ENCODE results near the gene LEF1.

LEF1 gene

GRCh38 chr4:108048157-108048556 lies 120.6 kb downstream of the LEF1 start:
- TF ChIP-seq CREB5 (CRISPR knock-in tag; IDR thresholded peaks at IDR 0.05; ENCODE audit: low read depth) (no peak), GLIS3 (CRISPR knock-in tag; IDR thresholded peaks at IDR 0.05) (no peak), PPARA (CRISPR knock-in tag; IDR thresholded peaks at IDR 0.05; ENCODE audit: borderline replicate concordance) (no peak), SNAI2 (CRISPR knock-in tag; IDR thresholded peaks at IDR 0.05) (no peak), TCF4 (CRISPR knock-in tag; IDR thresholded peaks at IDR 0.05; ENCODE audit: borderline replicate concordance) (no peak), ZNF8 (CRISPR knock-in tag; IDR thresholded peaks at IDR 0.05) (no peak), POU6F1 (CRISPR knock-in tag; IDR thresholded peaks at IDR 0.05; ENCODE audit: borderline replicate concordance, low read depth) (no peak)

GRCh38 chr4:108047199-108047598 lies 121.5 kb downstream of the LEF1 start:
- no peak for TF ChIP-seq ISL1 (CRISPR knock-in tag; IDR thresholded peaks at IDR 0.05)
- ATAC-seq, result no peak

More at GRCh38 chr4:108048157-108048556, 120.6 kb downstream of the LEF1 start:
- no peak for ATAC-seq

- ATAC-seq, result no peak
- TF ChIP-seq ZFP3 (CRISPR knock-in tag; IDR thresholded peaks at IDR 0.05), result no peak
- TF ChIP-seq TSHZ2 (CRISPR knock-in tag; IDR thresholded peaks at IDR 0.05), result no peak
- TF ChIP-seq PATZ1 (CRISPR knock-in tag; IDR thresholded peaks at IDR 0.05; ENCODE audit: borderline replicate concordance), result no peak
Measured at GRCh38 chr4:108045687-108046024, 123.1 kb downstream of the LEF1 start.

GRCh38 chr4:108044951-108045686 lies 123.6 kb downstream of the LEF1 start:
- no peak for ATAC-seq
- TF ChIP-seq CSRNP3 (CRISPR knock-in tag; IDR thresholded peaks at IDR 0.05) (no peak), RARB (CRISPR knock-in tag; IDR thresholded peaks at IDR 0.05) (no peak), SNAI2 (CRISPR knock-in tag; IDR thresholded peaks at IDR 0.05) (no peak), CREB5 (CRISPR knock-in tag; IDR thresholded peaks at IDR 0.05; ENCODE audit: low read depth) (no peak), PATZ1 (CRISPR knock-in tag; IDR thresholded peaks at IDR 0.05; ENCODE audit: borderline replicate concordance) (no peak), POU6F1 (CRISPR knock-in tag; IDR thresholded peaks at IDR 0.05; ENCODE audit: borderline replicate concordance, low read depth) (no peak), ZNF8 (CRISPR knock-in tag; IDR thresholded peaks at IDR 0.05) (no peak), ZNF565 (CRISPR knock-in tag; conservative IDR thresholded peaks at IDR 0.05; ENCODE audit: low read depth) (no peak), CSDC2 (CRISPR knock-in tag; IDR thresholded peaks at IDR 0.05) (no peak), ARNTL (CRISPR knock-in tag; IDR thresholded peaks at IDR 0.05; ENCODE audit: borderline replicate concordance, low read depth) (no peak), TOX (CRISPR knock-in tag; IDR thresholded peaks at IDR 0.05; ENCODE audit: borderline replicate concordance) (no peak), ISL1 (CRISPR knock-in tag; IDR thresholded peaks at IDR 0.05) (no peak), ZNF70 (CRISPR knock-in tag; IDR thresholded peaks at IDR 0.05) (no peak), ZFP30 (CRISPR knock-in tag; IDR thresholded peaks at IDR 0.05) (no peak), GLIS3 (CRISPR knock-in tag; IDR thresholded peaks at IDR 0.05) (no peak)

Data from SK-N-SH treated with all-trans-retinoic acid at 6 μM for 48 hours (cell line).